IPS-20b (cell line): ENCODE measurements around the gene SGCD.

Source experiments
- H3K27ac ChIP-seq: one replicate; pipeline ENCODE4 v1.5.1; 2013; ENCODE audit warnings: low read length
- H3K27me3 ChIP-seq: 2 replicates; pipeline ENCODE4 v1.6.1; 2013; ENCODE audit warnings: mild to moderate bottlenecking, low read length, inconsistent platforms; ENCODE audit not compliant: insufficient read depth
- H3K36me3 ChIP-seq: 2 replicates; pipeline ENCODE4 v1.6.1; 2013; ENCODE audit warnings: low read depth, mild to moderate bottlenecking, inconsistent platforms, low read length, moderate library complexity; ENCODE audit not compliant: insufficient read depth
- H3K4me1 ChIP-seq: 2 replicates; pipeline ENCODE4 v1.6.1; 2013; ENCODE audit warnings: mild to moderate bottlenecking, control low read depth, inconsistent platforms, low read length, moderate library complexity; ENCODE audit not compliant: insufficient read depth
- H3K4me3 ChIP-seq: 2 replicates; pipeline ENCODE4 v1.5.1; 2013; ENCODE audit warnings: mild to moderate bottlenecking, low read length, inconsistent platforms
- H3K9ac ChIP-seq: 2 replicates; pipeline ENCODE4 v1.6.1; 2013; ENCODE audit warnings: low read depth, mild to moderate bottlenecking, inconsistent platforms, low read length, moderate library complexity
- H3K9me3 ChIP-seq: 2 replicates; pipeline ENCODE4 v1.6.1; 2013; ENCODE audit warnings: mild to moderate bottlenecking, low read depth, low read length, inconsistent platforms; ENCODE audit not compliant: insufficient read depth

The SGCD gene

DNA sequence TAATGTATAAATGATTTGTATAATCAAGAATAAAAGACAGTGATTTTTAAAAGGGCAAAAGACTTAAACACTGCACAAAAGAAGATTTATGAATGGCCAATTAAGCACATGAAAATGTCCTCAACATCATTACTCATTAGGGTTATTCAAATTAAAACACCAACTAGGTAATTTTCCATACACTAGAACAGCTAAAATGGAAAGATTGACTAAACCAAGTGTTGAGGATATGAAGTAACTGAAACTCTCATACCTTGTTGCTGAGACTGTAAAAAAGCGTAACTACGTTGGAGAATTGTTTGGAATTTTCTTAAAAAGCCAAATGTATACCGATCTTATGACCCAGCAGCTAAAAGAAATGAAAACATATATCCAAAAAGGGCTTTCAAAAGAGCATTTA is 144.9 kb downstream of the SGCD start:
- Histone ChIP-seq H3K9me3 (no peaks in the 10 kb centered on the region), H3K36me3 (no peaks in the 10 kb centered on the region), H3K9ac (no peak overlapping the region), H3K4me1 (peaks cover 11% of the 10 kb centered on the region; the same call in 1 of the 2 replicates), H3K4me3 (no peak overlapping the region), H3K27me3 (no peaks in the 10 kb centered on the region), H3K27ac (no peak overlapping the region)

DNA sequence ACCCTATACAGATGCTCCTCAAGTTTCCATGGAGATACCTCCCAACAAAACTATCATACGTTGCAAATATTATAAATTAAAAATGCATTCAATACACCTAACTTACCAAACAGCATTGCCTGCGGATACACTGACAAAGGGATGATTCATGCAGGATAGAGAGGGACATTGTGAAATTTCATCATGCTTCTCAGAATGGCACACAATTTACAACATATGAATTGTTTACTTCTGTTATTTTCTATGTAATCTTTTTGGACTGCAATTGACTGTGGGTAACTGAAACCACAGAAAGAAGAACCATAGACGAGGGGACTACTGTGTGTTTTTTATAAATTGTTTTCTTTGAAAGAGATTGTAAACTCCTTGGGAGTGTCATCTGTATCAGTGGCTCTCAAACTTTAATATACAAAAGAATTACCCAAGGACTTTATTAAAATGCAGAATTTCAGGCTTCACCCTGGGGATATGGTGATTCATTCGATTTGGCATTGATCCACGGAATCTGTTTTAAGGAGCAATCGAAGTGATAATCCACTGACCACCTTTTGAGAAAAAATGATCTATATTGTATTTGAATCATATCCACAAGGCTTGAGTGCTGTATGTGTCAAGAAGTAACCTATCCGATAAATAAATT is 146.4 kb downstream of the SGCD start:
- no peaks in the 10 kb centered on the region for H3K9me3 ChIP-seq
- H3K36me3 ChIP-seq = no peaks in the 10 kb centered on the region
- no peak overlapping the region for H3K9ac ChIP-seq
- no peak overlapping the region for H3K27ac ChIP-seq
- H3K4me1 ChIP-seq = peaks cover 11% of the 10 kb centered on the region; the same call in 1 of the 2 replicates
- no peaks in the 10 kb centered on the region for H3K27me3 ChIP-seq
- H3K4me3 ChIP-seq = no peak overlapping the region

DNA sequence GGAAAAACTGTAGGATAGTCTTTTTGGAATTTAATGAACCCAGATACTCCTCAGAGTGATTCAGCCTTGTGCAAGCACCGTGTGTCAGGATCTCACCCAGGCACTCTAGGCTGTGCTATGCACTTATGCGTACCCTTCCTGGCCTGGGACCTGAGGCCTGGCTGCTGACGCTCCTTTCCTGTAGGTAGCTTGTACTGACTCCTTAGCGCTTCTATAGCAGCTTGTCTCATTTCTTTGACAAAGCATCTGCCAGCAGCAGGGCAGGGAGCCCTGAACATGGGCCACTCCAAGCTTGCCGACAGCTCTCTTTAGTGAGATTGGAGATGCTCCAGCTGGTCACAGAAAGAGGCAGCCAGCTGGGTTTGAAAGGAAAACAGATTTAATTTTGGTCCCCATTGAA is 147.3 kb downstream of the SGCD start:
- H3K36me3 ChIP-seq = no peaks in the 10 kb centered on the region
- no peaks in the 10 kb centered on the region for H3K27me3 ChIP-seq
- H3K27ac ChIP-seq = no peak overlapping the region
- H3K4me1 ChIP-seq = peaks cover 11% of the 10 kb centered on the region; the same call in 1 of the 2 replicates
- H3K4me3 ChIP-seq = no peak overlapping the region
- no peak overlapping the region for H3K9ac ChIP-seq
- H3K9me3 ChIP-seq = no peaks in the 10 kb centered on the region

DNA sequence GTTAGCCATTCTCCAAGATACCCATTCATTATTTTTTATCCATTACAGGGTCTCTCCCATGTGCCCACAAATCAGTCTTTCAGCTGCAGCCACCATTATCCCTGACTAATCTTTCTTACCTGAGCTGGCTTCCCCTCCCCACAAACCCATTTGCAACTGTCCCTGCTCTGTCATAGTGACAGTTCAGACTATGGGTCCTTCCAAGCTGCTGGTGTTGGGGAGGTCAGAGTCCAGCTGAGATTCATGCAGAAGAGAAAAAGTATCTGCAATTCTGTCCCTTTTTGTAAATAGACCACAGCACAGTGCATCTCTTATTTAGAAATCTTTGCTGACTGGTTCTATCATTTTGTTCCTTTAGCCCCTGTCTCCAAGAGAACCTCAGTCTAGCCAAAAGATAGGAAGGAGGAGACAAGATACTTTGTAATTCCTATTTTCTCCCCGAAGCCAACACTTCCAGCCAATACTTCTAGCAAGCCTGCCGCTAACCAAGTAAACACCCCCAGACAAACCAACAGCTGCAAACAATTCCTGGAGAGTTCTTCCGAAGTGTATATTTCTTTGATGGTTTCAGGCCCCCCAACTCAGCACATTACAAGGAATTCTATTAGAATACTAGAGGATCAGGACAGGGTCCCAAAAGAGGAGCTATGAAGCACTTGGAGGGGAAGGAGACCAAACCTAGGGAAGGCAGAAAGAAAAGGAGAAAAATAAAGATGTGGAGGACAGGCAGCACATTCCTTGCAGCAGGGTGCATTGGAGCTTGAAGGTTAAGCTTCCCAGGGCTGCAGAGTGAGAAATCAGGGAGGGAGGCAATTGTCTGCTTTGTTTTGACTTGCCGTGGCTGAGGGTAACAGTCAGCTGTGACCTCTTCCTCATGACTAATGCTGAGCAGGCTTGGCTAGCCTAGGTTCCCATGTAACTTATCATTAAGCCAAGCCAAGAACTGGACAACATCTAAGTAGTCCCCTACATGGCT is 148.5 kb downstream of the SGCD start:
- H3K36me3 ChIP-seq = no peaks in the 10 kb centered on the region
- no peaks in the 10 kb centered on the region for H3K9me3 ChIP-seq
- no peak overlapping the region for H3K9ac ChIP-seq
- no peak overlapping the region for H3K27ac ChIP-seq
- no peaks in the 10 kb centered on the region for H3K27me3 ChIP-seq
- H3K4me1 ChIP-seq = peaks cover 11% of the 10 kb centered on the region; the same call in 1 of the 2 replicates
- no peak overlapping the region for H3K4me3 ChIP-seq

DNA sequence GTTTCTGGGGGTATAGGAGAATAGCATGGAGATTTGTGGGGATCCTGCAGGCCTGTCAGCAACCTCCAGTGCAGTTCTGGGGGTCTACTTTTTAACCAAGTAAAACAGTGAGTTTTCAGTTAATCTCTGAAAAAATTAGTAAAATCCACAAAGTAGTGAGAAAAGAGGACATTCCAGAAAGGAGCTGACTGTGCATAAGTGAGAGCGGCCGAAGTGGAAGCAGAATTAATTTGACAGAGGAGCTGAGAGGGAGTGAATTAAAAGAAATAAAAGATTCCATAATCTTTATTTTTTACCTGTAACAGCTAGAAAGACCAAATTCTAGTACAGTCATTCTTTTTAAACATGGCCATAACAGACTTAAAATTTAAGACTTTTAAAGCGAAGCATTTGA is 149.2 kb downstream of the SGCD start:
- Histone ChIP-seq H3K4me1 (peaks cover 11% of the 10 kb centered on the region; the same call in 1 of the 2 replicates), H3K9me3 (no peaks in the 10 kb centered on the region), H3K36me3 (no peaks in the 10 kb centered on the region), H3K9ac (no peak overlapping the region), H3K4me3 (no peak overlapping the region), H3K27me3 (no peaks in the 10 kb centered on the region), H3K27ac (no peak overlapping the region)

DNA sequence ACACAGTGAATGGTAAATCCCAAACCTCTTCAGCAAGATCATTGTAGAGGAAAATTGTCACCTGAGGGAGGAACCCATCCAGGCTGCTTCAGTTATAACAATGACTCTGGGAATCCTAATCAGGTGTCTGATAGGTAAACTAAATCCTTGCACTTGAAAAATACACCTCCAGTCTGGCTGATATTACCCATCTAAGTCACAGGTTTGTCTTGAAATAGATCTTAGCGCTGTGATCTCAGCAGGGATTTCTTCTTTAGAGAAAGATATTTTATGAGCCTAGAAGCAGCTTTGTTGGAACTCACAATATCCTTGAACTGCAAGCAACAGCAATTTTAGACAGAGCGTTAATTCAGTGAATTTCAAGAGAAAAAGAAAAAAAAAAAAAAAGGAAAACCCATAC is 149.7 kb downstream of the SGCD start:
- H3K36me3 ChIP-seq = no peaks in the 10 kb centered on the region
- H3K27me3 ChIP-seq = no peaks in the 10 kb centered on the region
- no peak overlapping the region for H3K4me3 ChIP-seq
- H3K4me1 ChIP-seq = peaks cover 11% of the 10 kb centered on the region; the same call in 1 of the 2 replicates
- H3K27ac ChIP-seq = no peak overlapping the region
- H3K9me3 ChIP-seq = no peaks in the 10 kb centered on the region
- H3K9ac ChIP-seq = no peak overlapping the region

DNA sequence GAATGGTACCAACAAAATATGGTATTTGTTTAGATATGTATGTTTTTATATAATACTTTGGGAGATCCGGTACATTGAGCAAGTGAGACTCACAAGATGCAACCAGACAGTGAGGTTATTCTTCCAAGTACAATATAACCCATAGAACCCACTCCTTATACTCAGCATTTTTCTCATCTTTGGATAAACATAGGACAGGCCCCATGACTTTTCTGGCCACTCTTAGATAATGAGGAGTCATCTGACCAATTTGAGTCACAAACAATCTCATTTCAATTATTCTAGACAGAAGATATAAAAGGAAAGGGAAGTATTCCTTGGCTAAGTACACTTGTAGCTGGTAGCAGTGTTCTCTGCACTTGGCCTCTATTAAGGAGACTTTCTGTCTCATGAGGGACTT is 150.2 kb downstream of the SGCD start:
- H3K9me3 ChIP-seq = no peaks in the 10 kb centered on the region
- H3K4me1 ChIP-seq = peaks cover 11% of the 10 kb centered on the region; the same call in 1 of the 2 replicates
- H3K36me3 ChIP-seq = no peaks in the 10 kb centered on the region
- H3K4me3 ChIP-seq = no peak overlapping the region
- no peak overlapping the region for H3K27ac ChIP-seq
- no peaks in the 10 kb centered on the region for H3K27me3 ChIP-seq
- H3K9ac ChIP-seq = no peak overlapping the region

DNA sequence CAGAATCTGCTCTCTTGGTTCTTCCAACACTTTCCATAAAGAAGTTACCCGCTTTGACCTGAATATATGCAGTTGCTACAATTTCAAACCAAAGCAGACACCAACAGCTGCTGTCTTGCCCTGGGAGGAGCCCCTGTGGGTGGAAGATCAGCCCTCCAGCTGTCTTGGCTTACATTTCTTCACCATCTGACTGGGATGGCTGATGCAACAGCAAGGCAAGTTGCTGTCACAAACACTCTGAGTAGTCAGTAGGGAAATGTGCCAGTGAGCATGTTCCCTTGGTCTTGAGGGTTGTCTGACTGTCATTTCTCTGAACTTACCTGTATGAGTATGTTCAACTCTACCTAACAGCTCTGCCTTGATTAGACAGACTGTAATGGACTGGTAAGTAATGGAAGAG is 152.9 kb downstream of the SGCD start:
- Histone ChIP-seq H3K4me1 (peaks cover 8% of the 10 kb centered on the region; the same call in 1 of the 2 replicates), H3K27ac (no peak overlapping the region), H3K36me3 (no peaks in the 10 kb centered on the region), H3K9ac (no peak overlapping the region), H3K4me3 (no peak overlapping the region), H3K9me3 (no peaks in the 10 kb centered on the region), H3K27me3 (no peaks in the 10 kb centered on the region)

DNA sequence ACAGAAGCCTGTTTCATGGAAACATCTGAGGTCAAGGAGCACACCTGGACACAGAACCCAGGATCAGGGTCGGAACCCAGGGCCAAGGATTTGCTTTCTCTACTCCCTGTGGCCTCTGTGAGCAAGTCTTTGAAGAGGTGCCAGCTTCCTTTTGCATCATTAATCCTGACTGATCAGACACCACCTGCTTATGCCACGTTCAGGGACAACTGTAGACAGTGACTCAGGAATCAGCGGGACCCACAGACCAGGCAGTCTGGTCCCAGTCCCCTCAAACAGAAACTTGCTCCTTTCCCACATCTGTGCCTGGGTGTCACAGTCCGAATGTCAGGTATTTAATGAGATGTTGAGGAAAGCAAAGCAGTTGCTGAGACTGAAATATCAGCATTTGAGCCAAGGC is 154.8 kb downstream of the SGCD start:
- Histone ChIP-seq H3K9ac (no peak overlapping the region), H3K27me3 (no peaks in the 10 kb centered on the region), H3K27ac (no peak overlapping the region), H3K4me1 (no peaks in the 10 kb centered on the region), H3K9me3 (no peaks in the 10 kb centered on the region), H3K36me3 (no peaks in the 10 kb centered on the region), H3K4me3 (no peak overlapping the region)

DNA sequence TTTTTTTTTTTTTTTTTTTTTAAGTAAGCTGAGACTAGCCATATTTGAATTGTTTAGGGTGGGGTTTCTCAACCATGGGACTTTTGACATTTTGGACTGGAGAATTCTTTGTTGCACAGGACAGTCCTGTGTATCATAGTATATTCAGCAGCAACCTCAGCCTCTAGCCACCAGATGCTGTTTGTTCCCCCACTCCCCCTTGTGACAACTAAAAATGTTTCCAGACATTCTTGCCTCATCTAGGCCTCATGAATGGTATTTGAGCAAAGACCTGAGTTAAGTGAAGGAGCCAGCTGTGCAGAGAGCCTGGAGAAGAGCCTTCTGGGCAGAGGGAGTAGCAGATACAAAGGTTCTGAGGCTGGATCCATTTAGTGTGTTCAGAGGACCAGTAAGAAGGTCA is 155.9 kb downstream of the SGCD start:
- Histone ChIP-seq H3K36me3 (no peaks in the 10 kb centered on the region), H3K9ac (no peak overlapping the region), H3K9me3 (no peaks in the 10 kb centered on the region)

DNA sequence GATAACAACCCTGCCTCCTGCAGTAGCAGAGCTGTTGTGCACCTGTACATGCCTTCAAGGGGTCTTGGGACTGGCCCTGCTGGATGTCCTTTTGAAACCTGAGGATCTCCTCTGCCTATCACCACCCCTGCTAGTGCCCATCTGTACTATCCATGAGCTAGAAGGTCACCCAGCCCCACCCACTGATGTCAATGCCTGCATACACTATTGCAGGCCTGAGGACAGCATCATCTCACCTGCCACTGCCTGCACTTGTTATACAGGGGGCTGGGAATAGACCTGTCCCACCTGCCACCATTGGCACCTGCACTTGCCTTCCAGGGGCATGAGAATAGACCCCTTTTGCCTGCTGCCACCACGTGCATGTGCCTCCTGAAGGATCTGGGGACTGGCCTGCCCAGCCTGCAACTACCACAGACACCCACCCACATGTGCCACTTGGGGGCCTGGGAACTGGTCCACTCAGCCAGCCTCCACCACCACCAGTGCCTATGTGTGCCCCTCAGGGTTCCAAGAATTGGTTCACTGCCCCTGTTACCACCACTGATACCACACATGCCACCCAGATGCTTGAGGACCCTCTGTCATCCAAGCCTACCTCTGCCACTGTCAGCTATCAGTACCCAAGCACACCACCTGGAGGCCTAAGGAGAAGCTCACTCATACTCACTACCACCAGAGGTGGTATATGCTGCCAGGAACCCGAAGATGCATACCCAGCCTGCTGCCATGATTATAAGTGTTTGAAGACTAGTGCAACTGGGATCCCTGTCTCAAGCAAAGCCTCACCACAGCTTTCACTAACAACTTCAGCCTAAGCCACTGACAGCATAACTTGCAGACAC is 159.7 kb downstream of the SGCD start:
- Histone ChIP-seq H3K9ac (no peak overlapping the region), H3K27me3 (no peaks in the 10 kb centered on the region)

More for the DNA sequence above, 155.9 kb downstream of the SGCD start:
- H3K4me3 ChIP-seq = no peak overlapping the region
- H3K4me1 ChIP-seq = no peaks in the 10 kb centered on the region
- H3K27ac ChIP-seq = no peak overlapping the region
- no peaks in the 10 kb centered on the region for H3K27me3 ChIP-seq

More for the DNA sequence above, 159.7 kb downstream of the SGCD start:
- H3K4me3 ChIP-seq = no peak overlapping the region
- H3K27ac ChIP-seq = no peak overlapping the region
- H3K4me1 ChIP-seq = no peaks in the 10 kb centered on the region
- no peaks in the 10 kb centered on the region for H3K9me3 ChIP-seq
- no peaks in the 10 kb centered on the region for H3K36me3 ChIP-seq
